ENCODE data around the gene SEMA4G. TPM values are rescaled to one million over a fixed set of nuclear protein-coding genes. Genes with fewer than 3 reads are reported as not detected.
A peak's percentile ranks its signal among the peaks of the same experiment; 100 is the strongest.

Gene SEMA4G
- total RNA-seq, 4 donors from 2014 or later, result 15.3 to 31.9 (median 23.6) TPM

GRCh38 chr10:100983868-100984671 is 14.8 kb downstream of the SEMA4G start:
- DNase-seq (ENCODE audit: low spot score in 2 of 2), result peak in 1 of 2 donors; percentile 54
- no peak overlapping the region for H3K4me3 ChIP-seq (ENCODE audit: low read depth, poor library complexity, severe bottlenecking)
- WGBS, 2 donors, result 88 to 89% methylated on average over 11 to 13 of the region's 13 CpGs
- intact Hi-C loops (cut with DNase I; ENCODE audit: low total_unique reads), result no loop called here
- TF ChIP-seq, protein P1, sequence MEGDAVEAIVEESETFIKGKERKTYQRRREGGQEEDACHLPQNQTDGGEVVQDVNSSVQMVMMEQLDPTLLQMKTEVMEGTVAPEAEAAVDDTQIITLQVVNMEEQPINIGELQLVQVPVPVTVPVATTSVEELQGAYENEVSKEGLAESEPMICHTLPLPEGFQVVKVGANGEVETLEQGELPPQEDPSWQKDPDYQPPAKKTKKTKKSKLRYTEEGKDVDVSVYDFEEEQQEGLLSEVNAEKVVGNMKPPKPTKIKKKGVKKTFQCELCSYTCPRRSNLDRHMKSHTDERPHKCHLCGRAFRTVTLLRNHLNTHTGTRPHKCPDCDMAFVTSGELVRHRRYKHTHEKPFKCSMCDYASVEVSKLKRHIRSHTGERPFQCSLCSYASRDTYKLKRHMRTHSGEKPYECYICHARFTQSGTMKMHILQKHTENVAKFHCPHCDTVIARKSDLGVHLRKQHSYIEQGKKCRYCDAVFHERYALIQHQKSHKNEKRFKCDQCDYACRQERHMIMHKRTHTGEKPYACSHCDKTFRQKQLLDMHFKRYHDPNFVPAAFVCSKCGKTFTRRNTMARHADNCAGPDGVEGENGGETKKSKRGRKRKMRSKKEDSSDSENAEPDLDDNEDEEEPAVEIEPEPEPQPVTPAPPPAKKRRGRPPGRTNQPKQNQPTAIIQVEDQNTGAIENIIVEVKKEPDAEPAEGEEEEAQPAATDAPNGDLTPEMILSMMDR (IDR thresholded peaks at IDR 0.05), result no peak
- TF ChIP-seq POLR2A (IDR thresholded peaks at IDR 0.05), result no peak

DNA sequence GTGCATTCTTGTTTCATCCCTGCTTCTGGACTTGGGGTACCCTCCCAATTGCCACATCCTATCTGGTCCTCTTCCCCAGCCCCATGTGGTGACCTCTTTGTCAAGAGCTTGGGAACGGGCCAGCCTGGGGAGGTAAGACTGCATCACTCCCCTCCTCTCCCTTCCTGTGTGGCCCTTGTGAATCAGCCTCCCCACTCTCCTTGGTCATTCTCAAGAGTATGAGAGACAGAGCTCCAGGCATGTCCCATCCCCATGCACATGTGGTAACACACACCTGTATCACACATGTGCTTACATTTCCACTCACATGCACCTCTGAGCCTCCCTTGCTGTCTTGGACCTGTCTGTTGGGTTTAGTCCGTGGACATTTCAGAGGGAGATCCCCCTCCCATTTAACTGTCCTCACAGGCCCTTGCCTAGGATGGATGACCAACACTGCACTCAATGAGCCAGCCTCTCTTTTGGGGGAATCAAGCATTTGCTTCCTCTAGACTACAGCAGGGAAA is 15.4 kb downstream of the SEMA4G start:
- intact Hi-C loops (cut with DNase I; ENCODE audit: low total_unique reads), result no loop called here
- 77 to 85% methylated on average over 2 of the region's 2 CpGs for WGBS, 2 donors
- no peak overlapping the region for H3K4me3 ChIP-seq (ENCODE audit: low read depth, poor library complexity, severe bottlenecking)
- no peak for TF ChIP-seq POLR2A (IDR thresholded peaks at IDR 0.05)
- TF ChIP-seq, protein P1 (IDR thresholded peaks at IDR 0.05), result no peak
- peak in 1 of 2 donors; percentile 75 for DNase-seq (ENCODE audit: low spot score in 2 of 2)

DNA sequence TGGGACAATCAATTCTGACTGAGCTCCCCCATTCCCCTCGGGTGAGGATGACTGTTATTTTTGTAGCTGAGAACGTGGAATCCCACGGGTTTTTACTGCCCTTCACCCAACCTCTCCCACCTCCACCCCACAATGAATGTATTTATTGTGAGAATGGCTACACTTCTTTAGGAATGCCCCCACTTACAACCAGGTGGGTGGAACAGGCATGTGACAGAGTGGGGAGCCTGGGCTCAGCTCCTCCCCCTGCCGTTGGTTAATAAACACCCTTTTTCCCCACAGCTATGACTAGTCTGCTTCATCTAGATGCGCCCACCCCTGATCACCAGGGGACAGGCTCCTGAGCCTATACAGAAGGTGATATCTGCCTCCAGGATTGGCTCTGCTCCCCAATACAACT is 16.0 kb downstream of the SEMA4G start:
- DNase-seq (ENCODE audit: low spot score in 2 of 2), result peak in 1 of 2 donors; percentile 58
- TF ChIP-seq, protein P1 (IDR thresholded peaks at IDR 0.05), result no peak
- TF ChIP-seq POLR2A (IDR thresholded peaks at IDR 0.05), result no peak
- H3K4me3 ChIP-seq (ENCODE audit: low read depth, poor library complexity, severe bottlenecking), result no peak overlapping the region
- intact Hi-C loops (cut with DNase I; ENCODE audit: low total_unique reads), result no loop called here
- 63 to 72% methylated on average over 5 of the region's 5 CpGs for WGBS, 2 donors

DNA sequence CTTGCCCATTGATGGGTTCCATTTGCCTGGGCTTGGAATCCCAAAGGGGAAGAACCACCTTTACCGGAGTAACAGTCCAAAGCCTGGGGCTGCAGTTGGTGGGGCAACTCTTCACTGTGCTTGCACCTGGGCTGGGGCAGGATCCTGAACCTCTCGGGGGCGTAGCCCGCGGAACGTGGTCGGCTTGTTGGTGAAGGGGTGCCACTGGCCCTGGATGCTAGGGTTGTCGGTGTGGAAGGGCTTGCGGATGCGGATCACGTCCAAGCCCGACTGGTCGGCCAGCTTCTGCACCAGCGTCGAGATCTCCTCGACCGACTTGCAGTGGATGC is 17.3 kb downstream of the SEMA4G start:
- intact Hi-C loops (cut with DNase I; ENCODE audit: low total_unique reads), result no loop called here
- 18 to 25% methylated on average over 16 to 17 of the region's 17 CpGs for WGBS, 2 donors
- H3K4me3 ChIP-seq (ENCODE audit: low read depth, poor library complexity, severe bottlenecking), result peak overlapping the region; percentile 76
- DNase-seq (ENCODE audit: low spot score in 2 of 2), result peak in 1 of 2 donors; percentile 83
- TF ChIP-seq, protein P1 (IDR thresholded peaks at IDR 0.05), result no peak
- no peak for TF ChIP-seq POLR2A (IDR thresholded peaks at IDR 0.05)

- intact Hi-C loops (cut with DNase I; ENCODE audit: low total_unique reads), result no loop called here
- 1% methylated on average over 44 to 70 of the region's 75 CpGs for WGBS, 2 donors
- TF ChIP-seq, protein P1 (IDR thresholded peaks at IDR 0.05), result no peak
- no peak for TF ChIP-seq POLR2A (IDR thresholded peaks at IDR 0.05)
- H3K4me3 ChIP-seq (ENCODE audit: low read depth, poor library complexity, severe bottlenecking), result peak within 1 kb of the TSS; percentile 76
- DNase-seq (ENCODE audit: low spot score in 2 of 2), result peak; percentile 77 to 96
Measured at GRCh38 chr10:100986952-100987684, 17.8 kb downstream of the SEMA4G start, which contains the start of the genes MRPL43 and TWNK. TSS of gene MRPL43 (minus strand) at chr10:100987497. CDS start at chr10:100987443, 54 bp downstream. TSS of gene TWNK (plus strand) at chr10:100987543. CDS start at chr10:100988211, 668 bp downstream.

All from lower leg skin (tissue), 4 donors.